ENCODE data around the gene ABCC1. TPM values are rescaled to one million over a fixed set of nuclear protein-coding genes. Genes with fewer than 3 reads are reported as not detected.
A peak's percentile ranks its signal among the peaks of the same experiment; 100 is the strongest.

The ABCC1 gene
- total RNA-seq, 4 donors from 2014 or later = 17.3 to 105 (median 28.3) TPM

DNA sequence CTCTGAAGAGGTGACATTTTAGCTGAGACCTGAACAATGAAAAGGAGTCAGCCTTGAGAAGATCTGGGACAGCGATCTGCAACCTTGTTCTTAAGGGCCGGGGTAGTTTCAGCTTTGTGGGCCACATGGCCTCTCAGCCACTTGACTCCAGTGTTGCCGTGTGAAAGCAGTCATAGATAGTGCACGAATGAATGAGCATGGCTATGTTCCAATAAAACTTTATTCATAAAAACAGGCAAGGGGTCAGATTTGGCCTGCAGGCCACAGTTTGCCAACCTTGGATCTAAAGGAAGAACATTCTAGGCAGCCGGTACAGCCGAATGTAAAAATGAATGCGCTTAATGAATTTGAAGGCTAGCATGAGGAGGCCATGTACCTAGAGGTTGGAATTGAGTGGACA lies 190.4 kb downstream of the ABCC1 start:
- DNase-seq = no peak
- H3K27ac ChIP-seq = no peak overlapping the region
- H3K4me3 ChIP-seq = no peak overlapping the region
- no peak for TF ChIP-seq POLR2A (IDR thresholded peaks at IDR 0.05)
- TF ChIP-seq, protein P1, sequence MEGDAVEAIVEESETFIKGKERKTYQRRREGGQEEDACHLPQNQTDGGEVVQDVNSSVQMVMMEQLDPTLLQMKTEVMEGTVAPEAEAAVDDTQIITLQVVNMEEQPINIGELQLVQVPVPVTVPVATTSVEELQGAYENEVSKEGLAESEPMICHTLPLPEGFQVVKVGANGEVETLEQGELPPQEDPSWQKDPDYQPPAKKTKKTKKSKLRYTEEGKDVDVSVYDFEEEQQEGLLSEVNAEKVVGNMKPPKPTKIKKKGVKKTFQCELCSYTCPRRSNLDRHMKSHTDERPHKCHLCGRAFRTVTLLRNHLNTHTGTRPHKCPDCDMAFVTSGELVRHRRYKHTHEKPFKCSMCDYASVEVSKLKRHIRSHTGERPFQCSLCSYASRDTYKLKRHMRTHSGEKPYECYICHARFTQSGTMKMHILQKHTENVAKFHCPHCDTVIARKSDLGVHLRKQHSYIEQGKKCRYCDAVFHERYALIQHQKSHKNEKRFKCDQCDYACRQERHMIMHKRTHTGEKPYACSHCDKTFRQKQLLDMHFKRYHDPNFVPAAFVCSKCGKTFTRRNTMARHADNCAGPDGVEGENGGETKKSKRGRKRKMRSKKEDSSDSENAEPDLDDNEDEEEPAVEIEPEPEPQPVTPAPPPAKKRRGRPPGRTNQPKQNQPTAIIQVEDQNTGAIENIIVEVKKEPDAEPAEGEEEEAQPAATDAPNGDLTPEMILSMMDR (IDR thresholded peaks at IDR 0.05) = no peak
- no peaks in the 10 kb centered on the region for H3K27me3 ChIP-seq
- H3K36me3 ChIP-seq = peaks cover 0 to 75% (median 0%) of the 10 kb centered on the region in 3 donors
- H3K9me3 ChIP-seq = no peaks in the 10 kb centered on the region
- H3K4me1 ChIP-seq = no peaks in the 10 kb centered on the region

DNA sequence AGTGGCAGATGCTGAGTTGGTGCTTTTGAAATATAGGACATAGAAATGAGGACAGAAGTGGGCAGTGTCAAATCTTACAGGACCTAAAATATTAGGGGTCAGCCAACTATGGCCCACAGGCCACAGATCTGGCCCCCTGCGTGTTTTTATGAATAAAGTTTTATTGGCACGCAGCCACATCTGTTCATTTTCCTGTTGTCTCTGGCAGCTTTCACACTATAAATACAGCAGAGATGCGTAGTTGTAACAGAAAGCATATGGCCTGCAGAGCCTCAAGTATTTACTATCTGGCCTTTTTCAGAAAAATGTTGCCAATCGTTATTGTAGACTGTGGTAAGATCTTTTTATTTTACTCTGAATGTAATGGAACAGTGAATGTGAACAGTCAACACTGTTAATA lies 191.1 kb downstream of the ABCC1 start:
- Histone ChIP-seq H3K4me3 (no peak overlapping the region), H3K9me3 (no peaks in the 10 kb centered on the region), H3K4me1 (no peaks in the 10 kb centered on the region), H3K27me3 (no peaks in the 10 kb centered on the region), H3K27ac (no peak overlapping the region), H3K36me3 (peaks cover 0 to 69% (median 0%) of the 10 kb centered on the region in 3 donors)
- no peak for DNase-seq
- TF ChIP-seq, protein P1 (IDR thresholded peaks at IDR 0.05) = no peak
- TF ChIP-seq POLR2A (IDR thresholded peaks at IDR 0.05) = no peak

DNA sequence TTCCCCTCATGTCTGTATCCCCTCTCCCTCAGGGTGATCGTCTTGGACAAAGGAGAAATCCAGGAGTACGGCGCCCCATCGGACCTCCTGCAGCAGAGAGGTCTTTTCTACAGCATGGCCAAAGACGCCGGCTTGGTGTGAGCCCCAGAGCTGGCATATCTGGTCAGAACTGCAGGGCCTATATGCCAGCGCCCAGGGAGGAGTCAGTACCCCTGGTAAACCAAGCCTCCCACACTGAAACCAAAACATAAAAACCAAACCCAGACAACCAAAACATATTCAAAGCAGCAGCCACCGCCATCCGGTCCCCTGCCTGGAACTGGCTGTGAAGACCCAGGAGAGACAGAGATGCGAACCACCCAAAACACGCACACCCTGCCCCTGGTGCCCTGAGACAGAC lies 191.7 kb downstream of the ABCC1 start:
- Histone ChIP-seq H3K4me1 (no peaks in the 10 kb centered on the region), H3K4me3 (no peak overlapping the region), H3K9me3 (no peaks in the 10 kb centered on the region), H3K27me3 (no peaks in the 10 kb centered on the region), H3K27ac (no peak overlapping the region), H3K36me3 (peaks cover 0 to 68% (median 0%) of the 10 kb centered on the region in 3 donors)
- DNase-seq = no peak
- TF ChIP-seq, protein P1 (IDR thresholded peaks at IDR 0.05) = no peak
- TF ChIP-seq POLR2A (IDR thresholded peaks at IDR 0.05) = no peak

DNA sequence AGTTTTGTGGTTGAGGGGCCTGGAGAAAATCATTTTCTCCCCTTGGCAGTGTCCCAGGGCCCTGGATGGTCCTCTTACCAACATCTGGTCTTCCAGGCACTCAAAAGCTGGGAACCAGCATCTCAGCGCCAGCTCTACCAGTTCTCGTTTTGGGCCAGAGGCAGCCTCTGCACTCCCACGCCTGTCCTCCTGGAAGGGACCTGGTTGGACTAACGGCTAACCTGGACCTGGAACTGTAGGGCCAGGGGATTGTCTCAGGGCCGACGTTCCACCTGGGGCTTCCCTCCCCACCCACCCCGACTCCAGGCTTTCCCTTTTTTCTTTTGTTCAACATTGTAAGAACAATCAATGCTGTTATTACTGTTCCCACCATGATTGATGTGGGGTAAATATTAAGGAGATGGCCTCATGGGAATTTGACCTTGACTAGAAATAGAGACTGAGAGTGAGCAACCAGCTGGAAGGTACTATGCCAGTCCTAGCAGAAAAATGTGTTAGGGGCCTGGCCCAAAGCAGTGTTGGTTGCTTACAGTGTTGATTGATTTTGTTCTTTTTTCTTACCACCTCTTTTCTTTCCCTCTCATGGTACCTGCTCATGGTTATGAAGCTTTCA lies 192.5 kb downstream of the ABCC1 start:
- no peak overlapping the region for H3K4me3 ChIP-seq
- no peaks in the 10 kb centered on the region for H3K9me3 ChIP-seq
- no peaks in the 10 kb centered on the region for H3K27me3 ChIP-seq
- peak in 1 of 3 donors; percentile 13 for DNase-seq
- peaks cover 0 to 62% (median 0%) of the 10 kb centered on the region in 3 donors for H3K36me3 ChIP-seq
- no peak overlapping the region for H3K27ac ChIP-seq
- TF ChIP-seq POLR2A (IDR thresholded peaks at IDR 0.05) = no peak
- TF ChIP-seq, protein P1 (IDR thresholded peaks at IDR 0.05) = no peak
- H3K4me1 ChIP-seq = no peaks in the 10 kb centered on the region

DNA sequence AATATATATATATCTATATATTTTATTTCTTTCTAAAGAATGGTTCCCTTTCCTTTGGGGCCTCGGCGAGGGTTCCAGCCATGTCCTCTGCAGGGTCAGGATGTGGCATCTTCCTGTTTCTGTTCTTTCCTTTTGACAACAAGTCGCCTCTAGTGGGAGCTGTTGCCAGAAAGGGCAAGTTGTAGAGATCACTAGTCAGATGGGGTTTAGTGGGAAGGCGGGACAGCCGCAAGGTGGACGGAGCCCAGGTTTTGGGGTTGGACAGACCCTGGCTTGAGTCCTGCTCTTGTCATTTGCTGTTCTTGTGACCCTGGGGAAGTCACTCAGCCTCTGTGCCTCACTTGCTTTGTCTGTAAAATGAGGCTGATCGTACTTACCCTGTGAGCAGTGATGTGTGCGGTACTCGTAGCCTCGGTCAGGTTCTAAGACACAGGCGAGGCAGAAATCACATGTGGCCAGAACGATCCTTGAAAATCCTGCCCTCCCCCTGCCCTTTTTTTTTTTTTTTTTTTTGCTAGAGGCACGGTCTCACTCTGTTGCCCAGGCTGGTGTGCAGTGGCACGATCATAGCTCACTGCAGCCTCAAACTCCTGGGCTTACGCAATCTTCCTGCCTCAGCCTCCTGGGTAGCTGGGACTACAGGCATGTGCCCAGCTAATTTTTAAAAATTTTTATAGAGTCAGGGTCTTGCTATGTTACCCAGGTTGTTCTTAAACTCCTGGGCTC lies 193.8 kb downstream of the ABCC1 start:
- H3K9me3 ChIP-seq = no peaks in the 10 kb centered on the region
- H3K4me3 ChIP-seq = no peak overlapping the region
- no peaks in the 10 kb centered on the region for H3K27me3 ChIP-seq
- H3K36me3 ChIP-seq = peaks cover 0 to 49% (median 0%) of the 10 kb centered on the region in 3 donors
- no peak overlapping the region for H3K27ac ChIP-seq
- H3K4me1 ChIP-seq = no peaks in the 10 kb centered on the region
- no peak for TF ChIP-seq POLR2A (IDR thresholded peaks at IDR 0.05)
- TF ChIP-seq, protein P1 (IDR thresholded peaks at IDR 0.05) = peak in 3 of 6 experiments; percentile 3 to 23 (median 15)
- peak in 1 of 3 donors; percentile 26 for DNase-seq

Data from Peyer's patch (tissue), 4 donors.